Liver (tissue), 9 donors: ENCODE measurements around the gene PALLD. TPM values are rescaled to one million over a fixed set of nuclear protein-coding genes. Genes with fewer than 3 reads are reported as not detected.

Experiments
- DNase-seq: peaks from one replicate; pipeline ENCODE4 v3.0.0-alpha.2; 2017; ENCODE audit warnings: low spot score
- H3K27ac ChIP-seq, 2 donors: one replicate each; pipeline ENCODE4 v1.7.0; 2013; ENCODE audit warnings: inconsistent platforms in 2 of 2, low read length in 2 of 2, control low read depth in 1 of 2, low read depth in 1 of 2, mild to moderate bottlenecking in 1 of 2
- H3K27me3 ChIP-seq, 4 donors: one replicate each; pipeline versions ENCODE4 v1.6.1 to v1.7.0; 2013; ENCODE audit warnings: low read length in 3 of 4, inconsistent platforms in 1 of 4, mild to moderate bottlenecking in 1 of 4, moderate library complexity in 1 of 4; ENCODE audit not compliant: control insufficient read depth in 4 of 4, insufficient read depth in 4 of 4
- H3K36me3 ChIP-seq, 4 donors: one replicate each; pipeline versions ENCODE4 v1.6.1 to v1.7.0; 2013; ENCODE audit warnings: low read length in 3 of 4, mild to moderate bottlenecking in 3 of 4, low read depth in 1 of 4, moderate library complexity in 1 of 4; ENCODE audit not compliant: control insufficient read depth in 4 of 4, insufficient read depth in 3 of 4
- H3K4me1 ChIP-seq, 4 donors: one replicate each; pipeline versions ENCODE4 v1.6.1 to v1.7.0; 2013; ENCODE audit warnings: low read length in 3 of 4, mild to moderate bottlenecking in 3 of 4, moderate library complexity in 1 of 4; ENCODE audit not compliant: control insufficient read depth in 4 of 4, insufficient read depth in 4 of 4
- H3K4me3 ChIP-seq, 3 donors: one replicate each; pipeline versions ENCODE4 v1.6.1 to v1.7.0; 2013; ENCODE audit warnings: low read length in 3 of 3, control low read depth in 1 of 3, low read depth in 1 of 3, mild to moderate bottlenecking in 1 of 3
- H3K9ac ChIP-seq, 2 donors: one replicate each; pipeline ENCODE4 v1.7.0; 2013; ENCODE audit warnings: low read length in 2 of 2, mild to moderate bottlenecking in 2 of 2, moderate library complexity in 2 of 2, control low read depth in 1 of 2, low read depth in 1 of 2
- H3K9me3 ChIP-seq, 4 donors: one replicate each; pipeline versions ENCODE4 v1.6.1 to v1.7.0; 2013; ENCODE audit warnings: low read length in 3 of 4; ENCODE audit not compliant: control insufficient read depth in 4 of 4
- ATF3 ChIP-seq: IDR thresholded peaks from 2 replicates; pipeline ENCODE4 v1.6.1; 2016; ENCODE audit warnings: antibody characterized with exemption
- CTCF ChIP-seq: fragments of 150-350 bp; IDR thresholded peaks from 2 replicates; pipeline ENCODE4 v1.5.1; 2017; ENCODE audit warnings: improper control_type of control experiment, low read depth, low read length; ENCODE audit not compliant: missing input control
- EGR1 ChIP-seq, 2 donors: IDR thresholded peaks; 2 replicates each; pipeline ENCODE4 v1.6.1; 2016 to 2018; ENCODE audit warnings: antibody characterized with exemption in 2 of 2, low read depth in 2 of 2
- FOXA1 ChIP-seq: IDR thresholded peaks from 2 replicates; pipeline ENCODE4 v1.6.1; 2016; ENCODE audit warnings: antibody characterized with exemption
- FOXA2 ChIP-seq: IDR thresholded peaks from 2 replicates; pipeline ENCODE4 v1.6.1; 2016; ENCODE audit warnings: antibody characterized with exemption
- GABPA ChIP-seq, 2 donors: IDR thresholded peaks in 1 of 2; conservative IDR thresholded peaks in 1 of 2; 2 replicates each; pipeline ENCODE4 v1.6.1; 2016; ENCODE audit warnings: antibody characterized with exemption in 2 of 2, mild to moderate bottlenecking in 1 of 2, moderate library complexity in 1 of 2
- HNF4A ChIP-seq, 2 donors: conservative IDR thresholded peaks; 2 replicates each; pipeline ENCODE4 v1.6.1; 2016; ENCODE audit warnings: antibody characterized with exemption in 2 of 2, mild to moderate bottlenecking in 2 of 2
- HNF4G ChIP-seq: IDR thresholded peaks from 2 replicates; pipeline ENCODE4 v1.6.1; 2016; ENCODE audit warnings: antibody characterized with exemption
- JUND ChIP-seq, 2 donors: IDR thresholded peaks; 2 replicates each; pipeline ENCODE4 v1.6.1; 2016; ENCODE audit warnings: antibody characterized with exemption in 2 of 2
- MAX ChIP-seq: IDR thresholded peaks from 2 replicates; pipeline ENCODE4 v1.6.1; 2016; ENCODE audit warnings: antibody characterized with exemption
- NR2F2 ChIP-seq: IDR thresholded peaks from 2 replicates; pipeline ENCODE4 v1.6.1; 2016; ENCODE audit warnings: antibody characterized with exemption
- RAD21 ChIP-seq, 2 donors: IDR thresholded peaks; 2 replicates each; pipeline ENCODE4 v1.6.1; 2016; ENCODE audit warnings: antibody characterized with exemption in 2 of 2, mild to moderate bottlenecking in 2 of 2
- REST ChIP-seq: IDR thresholded peaks from 2 replicates; pipeline ENCODE4 v1.6.1; 2016; ENCODE audit warnings: antibody characterized with exemption, mild to moderate bottlenecking
- RXRA ChIP-seq, 2 donors: IDR thresholded peaks; 2 replicates each; pipeline ENCODE4 v1.6.1; 2017 to 2018; ENCODE audit warnings: antibody characterized with exemption in 2 of 2, mild to moderate bottlenecking in 1 of 2
- SP1 ChIP-seq: IDR thresholded peaks from 2 replicates; pipeline ENCODE4 v1.6.1; 2018; ENCODE audit warnings: antibody characterized with exemption, mild to moderate bottlenecking
- TAF1 ChIP-seq: conservative IDR thresholded peaks from 2 replicates; pipeline ENCODE4 v1.6.1; 2016; ENCODE audit warnings: antibody characterized with exemption, mild to moderate bottlenecking
- YY1 ChIP-seq: IDR thresholded peaks from 2 replicates; pipeline ENCODE4 v1.6.1; 2016; ENCODE audit warnings: antibody characterized with exemption, mild to moderate bottlenecking
- ZBTB33 ChIP-seq: IDR thresholded peaks from 2 replicates; pipeline ENCODE4 v1.6.1; 2016; ENCODE audit warnings: antibody characterized with exemption
- WGBS: extraction: QIAGEN DNeasy Blood & Tissue Kit; methylation state at CpG from one replicate; pipeline ENCODE4 v1.1.7; 2013; 5-methylcytosine and 5-hydroxymethylcytosine counted together
- polyA plus RNA-seq, 2 donors: library from polyadenylated mRNA; stranded (reverse) in 1 of 2; unstranded in 1 of 2; fragments of 200-250 nt in 1 of 2; fragments of >200 nt in 1 of 2; fragmentation: Nextera tagmentation in 1 of 2; extraction: Ambion mirVana in 1 of 2; gene quantifications; one replicate each; pipeline versions ENCODE4 v1.2.1 to v1.2.3, GENCODE V29; 2013 to 2015
- total RNA-seq, 2 donors: library from RNA; depleted of rRNA; stranded (reverse); fragments of >200 nt; gene quantifications; one replicate each; pipeline ENCODE4 v1.2.3, GENCODE V29; 2014
- donor health status: healthy.
- donor health status: healthy.
- donor health status: healthy.
- donor health status: healthy.
- donor health status: healthy.

PALLD gene
- total and polyA plus RNA-seq, 4 donors = 9.0 to 26.3 (median 14.7) TPM

GRCh38 chr4:168719725-168720124 lies 222.9 kb downstream of the PALLD start:
- Histone ChIP-seq H3K36me3 (no peaks in the 10 kb centered on the region), H3K27me3 (no peaks in the 10 kb centered on the region), H3K9me3 (no peaks in the 10 kb centered on the region), H3K4me3 (no peak overlapping the region), H3K4me1 (peaks cover 0 to 3% (median 0%) of the 10 kb centered on the region in 4 donors), H3K9ac (no peak overlapping the region), H3K27ac (no peak overlapping the region)
- 98% methylated on average over 1 of the region's 1 CpG for WGBS
- no peak for DNase-seq
- TF ChIP-seq JUND (IDR thresholded peaks at IDR 0.05) (no peak), RAD21 (IDR thresholded peaks at IDR 0.05) (no peak), FOXA1 (no peak), FOXA2 (no peak), EGR1 (IDR thresholded peaks at IDR 0.05; ENCODE audit: low read depth in 2 of 2) (no peak), SP1 (no peak), NR2F2 (no peak), HNF4G (no peak), TAF1 (no peak), YY1 (no peak), CTCF (no peak), REST (no peak), MAX (no peak), ATF3 (no peak), ZBTB33 (no peak), GABPA (IDR thresholded peaks at IDR 0.05 in 1 of 2, conservative IDR thresholded peaks at IDR 0.05 in 1 of 2) (no peak), RXRA (IDR thresholded peaks at IDR 0.05) (no peak), HNF4A (conservative IDR thresholded peaks at IDR 0.05) (no peak)
